Nephron progenitor cell (in vitro differentiated cells): ENCODE data around the gene B4GALT6.

Experiments used
- DNase-seq: peaks from one replicate; pipeline ENCODE4 v3.0.0; 2021
- H3K27ac Mint-ChIP-seq: 2 replicates; pipeline ENCODE4 v1.8.0; 2021; ENCODE audit warnings: mild to moderate bottlenecking, moderate library complexity, mixed read lengths
- H3K27me3 Mint-ChIP-seq: 2 replicates; pipeline ENCODE4 v1.8.0; 2021; ENCODE audit warnings: mild to moderate bottlenecking, low read depth, mixed read lengths; ENCODE audit not compliant: poor library complexity
- H3K36me3 Mint-ChIP-seq: 2 replicates; pipeline ENCODE4 v1.8.0; 2021; ENCODE audit warnings: low read depth, mixed read lengths
- H3K4me1 Mint-ChIP-seq: 2 replicates; pipeline ENCODE4 v1.8.0; 2021; ENCODE audit warnings: mixed read lengths
- H3K4me3 Mint-ChIP-seq: 2 replicates; pipeline ENCODE4 v1.8.0; 2021; ENCODE audit warnings: mild to moderate bottlenecking, moderate library complexity, mixed read lengths
- H3K9me3 Mint-ChIP-seq: 2 replicates; pipeline ENCODE4 v1.8.0; 2021; ENCODE audit warnings: mild to moderate bottlenecking, moderate library complexity, mixed read lengths
- TF ChIP-seq, protein P1 (sequence below): fragments of 200-600 bp; sonication (generic); IDR thresholded peaks from 2 replicates; pipeline ENCODE4 v1.5.0; 2021; ENCODE audit warnings: antibody characterized with exemption

B4GALT6 gene

DNA sequence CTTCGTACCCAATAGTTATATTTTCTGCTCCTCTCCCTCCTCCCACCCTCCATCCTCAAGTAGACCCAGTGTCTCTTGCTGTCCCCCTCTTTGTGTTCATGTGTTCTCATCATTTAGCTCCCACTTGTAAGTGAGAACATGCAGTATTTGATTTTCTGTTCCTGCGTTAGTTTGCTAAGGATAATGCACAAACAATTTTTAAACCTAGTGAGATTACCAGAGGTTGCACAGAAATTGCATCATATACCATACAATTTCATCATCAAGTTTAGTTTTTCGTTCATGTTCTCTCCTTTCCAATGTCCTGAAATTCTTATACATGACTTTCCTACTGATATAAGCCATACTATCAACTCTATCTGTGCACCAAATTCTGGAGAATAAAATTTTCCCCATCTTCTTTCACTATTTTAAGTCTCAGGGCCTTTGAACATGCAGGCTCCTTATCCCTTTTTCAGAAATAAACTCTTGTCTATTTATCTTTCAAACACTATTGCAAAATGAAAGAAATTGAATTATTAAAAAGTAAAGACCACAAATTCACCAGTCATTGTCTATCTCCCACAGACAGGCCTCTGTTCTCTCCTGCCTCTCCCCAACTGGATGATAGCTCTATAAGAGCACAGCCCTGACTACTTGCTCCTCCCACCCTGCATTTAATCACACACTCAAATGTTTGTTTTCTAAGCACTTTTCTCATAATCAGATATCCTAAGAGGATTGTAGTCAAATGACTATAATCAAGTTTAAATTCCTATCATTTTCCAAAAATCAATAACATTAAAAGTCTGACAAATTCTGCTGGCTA is 27.2 kb upstream of the B4GALT6 start:
- H3K4me1 Mint-ChIP-seq: peaks cover 7% of the 10 kb centered on the region
- H3K27ac Mint-ChIP-seq: no peak overlapping the region
- H3K27me3 Mint-ChIP-seq: peaks cover 5% of the 10 kb centered on the region
- H3K4me3 Mint-ChIP-seq: no peak overlapping the region
- DNase-seq: no peak
- no peaks in the 10 kb centered on the region for H3K36me3 Mint-ChIP-seq
- TF ChIP-seq, protein P1, sequence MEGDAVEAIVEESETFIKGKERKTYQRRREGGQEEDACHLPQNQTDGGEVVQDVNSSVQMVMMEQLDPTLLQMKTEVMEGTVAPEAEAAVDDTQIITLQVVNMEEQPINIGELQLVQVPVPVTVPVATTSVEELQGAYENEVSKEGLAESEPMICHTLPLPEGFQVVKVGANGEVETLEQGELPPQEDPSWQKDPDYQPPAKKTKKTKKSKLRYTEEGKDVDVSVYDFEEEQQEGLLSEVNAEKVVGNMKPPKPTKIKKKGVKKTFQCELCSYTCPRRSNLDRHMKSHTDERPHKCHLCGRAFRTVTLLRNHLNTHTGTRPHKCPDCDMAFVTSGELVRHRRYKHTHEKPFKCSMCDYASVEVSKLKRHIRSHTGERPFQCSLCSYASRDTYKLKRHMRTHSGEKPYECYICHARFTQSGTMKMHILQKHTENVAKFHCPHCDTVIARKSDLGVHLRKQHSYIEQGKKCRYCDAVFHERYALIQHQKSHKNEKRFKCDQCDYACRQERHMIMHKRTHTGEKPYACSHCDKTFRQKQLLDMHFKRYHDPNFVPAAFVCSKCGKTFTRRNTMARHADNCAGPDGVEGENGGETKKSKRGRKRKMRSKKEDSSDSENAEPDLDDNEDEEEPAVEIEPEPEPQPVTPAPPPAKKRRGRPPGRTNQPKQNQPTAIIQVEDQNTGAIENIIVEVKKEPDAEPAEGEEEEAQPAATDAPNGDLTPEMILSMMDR: no peak
- no peaks in the 10 kb centered on the region for H3K9me3 Mint-ChIP-seq

DNA sequence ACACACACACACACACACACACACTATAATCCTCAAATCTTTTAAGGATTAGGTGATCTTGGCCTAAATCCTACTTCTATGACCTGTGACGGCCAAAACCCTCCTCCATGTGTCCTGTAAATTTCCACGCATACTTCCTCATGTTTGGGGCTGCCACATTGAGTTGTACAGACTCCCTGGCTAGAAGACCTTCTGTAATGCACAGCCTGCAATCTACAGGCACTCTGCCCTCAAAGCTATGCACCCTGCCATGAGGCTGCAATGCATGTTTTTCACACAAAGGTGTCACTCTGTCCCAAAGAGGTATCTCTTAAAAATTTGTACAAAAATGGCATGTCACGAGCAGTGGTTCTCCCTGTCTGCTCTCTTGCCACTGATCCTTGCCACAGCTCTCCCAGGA is 26.4 kb upstream of the B4GALT6 start:
- H3K4me3 Mint-ChIP-seq: no peak overlapping the region
- DNase-seq: no peak
- no peaks in the 10 kb centered on the region for H3K36me3 Mint-ChIP-seq
- no peaks in the 10 kb centered on the region for H3K9me3 Mint-ChIP-seq
- no peak overlapping the region for H3K27ac Mint-ChIP-seq
- TF ChIP-seq, protein P1: no peak
- H3K27me3 Mint-ChIP-seq: peaks cover 5% of the 10 kb centered on the region
- peaks cover 7% of the 10 kb centered on the region for H3K4me1 Mint-ChIP-seq

DNA sequence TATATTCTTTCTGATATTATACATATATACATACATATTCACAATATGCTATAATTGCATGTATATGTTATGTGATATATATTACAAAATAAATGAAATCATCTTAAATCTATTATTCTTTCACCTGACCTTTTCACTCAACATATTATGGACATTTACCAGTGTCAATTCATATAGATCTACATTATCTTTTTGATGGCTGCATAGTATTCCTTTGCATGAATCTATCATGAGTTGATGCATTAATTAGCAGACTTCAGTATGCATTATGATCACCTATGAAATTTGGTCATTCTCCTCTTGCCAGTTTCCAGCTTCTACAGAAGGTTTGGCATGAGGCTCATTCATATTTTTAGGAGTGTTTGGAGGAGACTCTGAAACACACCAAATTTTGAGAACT is 23.4 kb upstream of the B4GALT6 start:
- Mint-ChIP-seq H3K36me3 (no peaks in the 10 kb centered on the region), H3K4me1 (no peaks in the 10 kb centered on the region), H3K27me3 (peaks cover 5% of the 10 kb centered on the region), H3K27ac (no peak overlapping the region), H3K4me3 (no peak overlapping the region), H3K9me3 (no peaks in the 10 kb centered on the region)
- no peak for DNase-seq
- TF ChIP-seq, protein P1: no peak

DNA sequence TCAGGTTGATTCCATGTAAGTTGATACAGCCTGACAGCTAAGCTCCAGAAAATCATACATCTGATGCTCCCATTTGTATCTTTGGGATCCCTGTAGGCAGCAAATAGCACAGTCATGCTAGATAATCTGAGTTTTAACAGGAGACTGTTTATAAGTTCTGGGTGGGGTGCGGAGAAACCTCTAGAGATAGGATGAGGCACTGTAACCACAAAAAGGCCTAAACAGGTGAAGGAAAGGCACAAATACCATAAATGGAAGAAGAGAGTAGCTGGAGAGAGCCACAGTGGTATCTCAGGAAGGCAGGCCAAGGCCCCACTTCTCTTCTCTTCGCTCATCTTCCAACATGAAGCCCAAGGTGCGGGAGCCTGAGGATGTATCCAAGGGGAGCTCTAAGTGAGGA is 18.1 kb upstream of the B4GALT6 start:
- H3K36me3 Mint-ChIP-seq: no peaks in the 10 kb centered on the region
- peaks cover 6% of the 10 kb centered on the region for H3K4me1 Mint-ChIP-seq
- no peak overlapping the region for H3K4me3 Mint-ChIP-seq
- no peaks in the 10 kb centered on the region for H3K27me3 Mint-ChIP-seq
- DNase-seq: no peak
- TF ChIP-seq, protein P1: no peak
- H3K9me3 Mint-ChIP-seq: peaks cover 19% of the 10 kb centered on the region
- H3K27ac Mint-ChIP-seq: no peak overlapping the region

DNA sequence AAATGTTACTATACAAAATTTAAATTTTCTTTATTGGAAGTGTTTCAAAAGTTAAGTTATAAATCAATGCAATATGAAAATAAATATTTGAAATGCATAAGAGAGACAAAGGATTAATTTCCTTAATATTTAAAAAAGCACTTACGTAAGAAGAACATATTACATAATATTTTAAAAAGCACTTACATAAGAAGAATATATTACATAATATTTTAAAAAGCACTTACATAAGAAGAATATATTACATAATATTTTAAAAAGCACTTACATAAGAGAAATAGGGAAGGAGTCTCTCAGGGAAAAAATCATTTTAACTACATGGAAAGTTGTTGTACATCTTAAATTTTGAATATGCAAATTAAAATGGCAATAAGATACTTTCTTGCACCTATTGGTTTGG is 17.4 kb upstream of the B4GALT6 start:
- peaks cover 24% of the 10 kb centered on the region for H3K9me3 Mint-ChIP-seq
- H3K4me1 Mint-ChIP-seq: peaks cover 6% of the 10 kb centered on the region
- DNase-seq: no peak
- no peak overlapping the region for H3K27ac Mint-ChIP-seq
- TF ChIP-seq, protein P1: no peak
- H3K36me3 Mint-ChIP-seq: no peaks in the 10 kb centered on the region
- H3K27me3 Mint-ChIP-seq: no peaks in the 10 kb centered on the region
- H3K4me3 Mint-ChIP-seq: no peak overlapping the region

DNA sequence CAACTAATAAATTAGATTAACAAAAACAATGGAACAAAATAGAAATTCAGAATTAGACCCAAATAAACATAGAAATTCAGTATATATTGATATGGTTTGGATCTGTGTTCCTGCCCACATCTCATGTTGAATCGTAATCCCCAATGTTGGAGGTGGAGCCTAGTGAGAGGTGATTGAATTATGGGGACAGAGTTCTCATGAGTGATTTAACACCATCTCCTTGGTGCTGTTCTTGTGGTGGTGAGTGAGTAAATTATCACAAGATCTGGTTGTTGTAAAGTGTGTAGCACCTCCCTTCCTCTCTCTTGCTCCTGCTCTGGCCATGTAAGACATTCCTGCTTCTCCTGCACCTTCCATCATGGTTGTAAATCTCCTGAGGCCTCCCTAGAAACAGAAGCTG is 16.6 kb upstream of the B4GALT6 start:
- no peak for DNase-seq
- Mint-ChIP-seq H3K27ac (no peak overlapping the region), H3K4me3 (no peak overlapping the region), H3K36me3 (no peaks in the 10 kb centered on the region), H3K4me1 (peaks cover 6% of the 10 kb centered on the region), H3K9me3 (peaks cover 24% of the 10 kb centered on the region), H3K27me3 (no peaks in the 10 kb centered on the region)
- TF ChIP-seq, protein P1: no peak
